Astrocyte (in vitro differentiated cells and primary cell): ENCODE measurements around the gene SEC11A. TPM values are rescaled to one million over a fixed set of nuclear protein-coding genes. Genes with fewer than 3 reads are reported as not detected.
A peak's percentile ranks its signal among the peaks of the same experiment; 100 is the strongest.

Experiments
- DNase-seq: peaks from one replicate; pipeline ENCODE4 v3.0.0-alpha.2; 2010; ENCODE audit warnings: low read depth
- FAIRE-seq: peaks from 2 replicates; lab custom pipeline; 2011; peaks lifted over from hg19 to GRCh38; lab: Jason Lieb, UNC
- H2AFZ ChIP-seq: 2 replicates; pipeline ENCODE4 v1.6.0; 2012; ENCODE audit warnings: low read depth, low read length, inconsistent platforms
- H3K27ac ChIP-seq: 2 replicates; pipeline ENCODE4 v1.5.1; 2011; ENCODE audit warnings: low read depth, low read length, inconsistent platforms
- H3K27me3 ChIP-seq: 2 replicates; pipeline ENCODE4 v1.6.0; 2011; ENCODE audit warnings: low read length, inconsistent platforms; ENCODE audit not compliant: insufficient read depth
- H3K36me3 ChIP-seq: 2 replicates; pipeline ENCODE4 v1.5.1; 2011; ENCODE audit warnings: low read length, inconsistent platforms; ENCODE audit not compliant: insufficient read depth
- H3K4me1 ChIP-seq: 2 replicates; pipeline ENCODE4 v1.5.1; 2011; ENCODE audit warnings: low read length, inconsistent platforms; ENCODE audit not compliant: insufficient read depth
- H3K4me2 ChIP-seq: 2 replicates; pipeline ENCODE4 v1.6.0; 2012; ENCODE audit warnings: low read length, inconsistent platforms
- H3K4me3 ChIP-seq: 2 replicates; pipeline ENCODE4 v1.5.1; 2011; ENCODE audit warnings: low read depth, mild to moderate bottlenecking, low read length, inconsistent platforms; ENCODE audit not compliant: insufficient read depth
- H3K79me2 ChIP-seq: 2 replicates; pipeline ENCODE4 v1.6.0; 2012; ENCODE audit warnings: mild to moderate bottlenecking, low read length, inconsistent platforms; ENCODE audit not compliant: insufficient read depth
- H3K9ac ChIP-seq: 2 replicates; pipeline ENCODE4 v1.6.0; 2012; ENCODE audit warnings: mild to moderate bottlenecking, low read length, inconsistent platforms
- H3K9me3 ChIP-seq: 2 replicates; pipeline ENCODE4 v1.5.1; 2012; ENCODE audit warnings: low read depth, mild to moderate bottlenecking, low read length, inconsistent platforms; ENCODE audit not compliant: insufficient read depth
- H4K20me1 ChIP-seq: 2 replicates; pipeline ENCODE4 v1.6.0; 2012; ENCODE audit warnings: low read length, inconsistent platforms; ENCODE audit not compliant: insufficient read depth
- H3K27ac Mint-ChIP-seq: one replicate; pipeline ENCODE4 v1.8.0; 2021; ENCODE audit warnings: mild to moderate bottlenecking, mixed read lengths; ENCODE audit not compliant: unreplicated experiment
- H3K27me3 Mint-ChIP-seq: one replicate; pipeline ENCODE4 v1.8.0; 2021; ENCODE audit warnings: low read depth, mixed read lengths; ENCODE audit not compliant: unreplicated experiment
- H3K36me3 Mint-ChIP-seq: one replicate; pipeline ENCODE4 v1.8.0; 2021; ENCODE audit warnings: low read depth, mixed read lengths; ENCODE audit not compliant: unreplicated experiment
- H3K4me1 Mint-ChIP-seq: one replicate; pipeline ENCODE4 v1.8.0; 2021; ENCODE audit warnings: low read depth, mixed read lengths; ENCODE audit not compliant: unreplicated experiment
- H3K4me3 Mint-ChIP-seq: one replicate; pipeline ENCODE4 v1.8.0; 2021; ENCODE audit warnings: mild to moderate bottlenecking, moderate library complexity, mixed read lengths; ENCODE audit not compliant: unreplicated experiment
- H3K9me3 Mint-ChIP-seq: one replicate; pipeline ENCODE4 v1.8.0; 2021; ENCODE audit warnings: mild to moderate bottlenecking, mixed read lengths; ENCODE audit not compliant: unreplicated experiment
- CTCF ChIP-seq: IDR thresholded peaks from 2 replicates; pipeline ENCODE4 v1.5.1; 2011; ENCODE audit warnings: low read depth, mild to moderate bottlenecking, inconsistent platforms, low read length, moderate library complexity; ENCODE audit not compliant: insufficient read depth
- EZH2 ChIP-seq: IDR thresholded peaks from 2 replicates; pipeline ENCODE4 v1.6.1; 2012; ENCODE audit warnings: mild to moderate bottlenecking, low read length, inconsistent platforms; ENCODE audit not compliant: insufficient read depth
- total RNA-seq: library from RNA; stranded (reverse); gene quantifications from 2 replicates; pipeline ENCODE4 v1.2.1, GENCODE V29; 2021

The SEC11A gene
- total RNA-seq, 1 donor from 2014 or later, result 198 TPM

GRCh38 chr15:84731774-84732173 is 15.8 kb upstream of the SEC11A start:
- Mint-ChIP-seq H3K27me3 (no peaks in the 10 kb centered on the region), H3K27ac (no peak overlapping the region), H3K36me3 (no peaks in the 10 kb centered on the region), H3K9me3 (no peaks in the 10 kb centered on the region), H3K4me3 (no peak overlapping the region), H3K4me1 (peaks cover 23% of the 10 kb centered on the region)
- peaks cover 24% of the 10 kb centered on the region for H3K4me1 ChIP-seq
- no peak overlapping the region for H3K4me3 ChIP-seq
- no peak overlapping the region for H3K27ac ChIP-seq
- H3K27me3 ChIP-seq, result no peaks in the 10 kb centered on the region
- no peak overlapping the region for H3K4me2 ChIP-seq
- no peaks in the 10 kb centered on the region for H4K20me1 ChIP-seq
- TF ChIP-seq EZH2 (no peak), CTCF (no peak)
- FAIRE-seq, result no peak
- H3K79me2 ChIP-seq, result no peaks in the 10 kb centered on the region
- H3K9me3 ChIP-seq, result no peaks in the 10 kb centered on the region
- H3K9ac ChIP-seq, result no peak overlapping the region
- H2AFZ ChIP-seq, result no peak overlapping the region
- DNase-seq, result peak; percentile 96
- H3K36me3 ChIP-seq, result no peaks in the 10 kb centered on the region

GRCh38 chr15:84727429-84727828 is 11.5 kb upstream of the SEC11A start:
- DNase-seq (peak; percentile 83), FAIRE-seq (no peak)
- no peaks in the 10 kb centered on the region for H3K27me3 Mint-ChIP-seq
- H3K27ac Mint-ChIP-seq, result no peak overlapping the region
- Histone ChIP-seq H3K27ac (no peak overlapping the region), H4K20me1 (no peaks in the 10 kb centered on the region), H3K9ac (no peak overlapping the region), H3K9me3 (no peaks in the 10 kb centered on the region), H2AFZ (no peak overlapping the region), H3K79me2 (no peaks in the 10 kb centered on the region), H3K4me2 (no peak overlapping the region), H3K36me3 (no peaks in the 10 kb centered on the region), H3K4me1 (peaks cover 3% of the 10 kb centered on the region), H3K27me3 (no peaks in the 10 kb centered on the region), H3K4me3 (no peak overlapping the region)
- H3K36me3 Mint-ChIP-seq, result no peaks in the 10 kb centered on the region
- H3K4me1 Mint-ChIP-seq, result peaks cover 11% of the 10 kb centered on the region
- H3K9me3 Mint-ChIP-seq, result no peaks in the 10 kb centered on the region
- H3K4me3 Mint-ChIP-seq, result no peak overlapping the region
- TF ChIP-seq CTCF (no peak), EZH2 (no peak)

GRCh38 chr15:84725001-84725491 is 9.1 kb upstream of the SEC11A start:
- FAIRE-seq (no peak), DNase-seq (peak; percentile 70)
- no peak overlapping the region for H3K4me3 ChIP-seq
- H3K9ac ChIP-seq, result no peak overlapping the region
- Mint-ChIP-seq H3K36me3 (no peaks in the 10 kb centered on the region), H3K9me3 (no peaks in the 10 kb centered on the region), H3K4me1 (peaks cover 20% of the 10 kb centered on the region), H3K27me3 (no peaks in the 10 kb centered on the region), H3K4me3 (peak overlapping the region; percentile 17), H3K27ac (peak overlapping the region; percentile 63)
- no peaks in the 10 kb centered on the region for H3K36me3 ChIP-seq
- H3K9me3 ChIP-seq, result no peaks in the 10 kb centered on the region
- peak overlapping the region; percentile 11 for H3K4me2 ChIP-seq
- no peaks in the 10 kb centered on the region for H3K27me3 ChIP-seq
- H4K20me1 ChIP-seq, result no peaks in the 10 kb centered on the region
- H3K79me2 ChIP-seq, result no peaks in the 10 kb centered on the region
- TF ChIP-seq EZH2 (no peak), CTCF (no peak)
- H3K27ac ChIP-seq, result no peak overlapping the region
- no peaks in the 10 kb centered on the region for H3K4me1 ChIP-seq
- H2AFZ ChIP-seq, result peak overlapping the region; percentile 43
